ENCODE data around the gene TAS2R46. TPM values are rescaled to one million over a fixed set of nuclear protein-coding genes. Genes with fewer than 3 reads are reported as not detected.

The TAS2R46 gene
- total RNA-seq, 4 donors from 2014 or later = 1.7 to 3.0 TPM; not detected in 2

DNA sequence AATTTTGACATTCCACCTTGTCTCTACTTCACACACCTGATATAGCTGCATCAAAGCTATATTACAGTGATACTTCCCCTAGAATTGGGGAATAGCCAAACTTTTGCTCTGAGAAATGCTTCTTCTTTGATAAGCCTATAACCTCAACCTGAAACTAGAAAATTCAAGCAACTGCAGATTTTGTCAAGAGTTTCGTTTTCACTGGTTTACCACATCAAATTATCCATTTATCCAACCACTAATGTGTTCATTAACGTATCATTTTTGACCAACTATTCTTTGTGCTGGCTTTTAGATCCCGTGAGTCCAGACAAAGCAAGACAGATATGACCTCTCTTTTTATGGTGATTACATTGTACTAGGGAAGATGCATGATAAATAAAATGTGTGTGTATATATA is 13.5 kb upstream of the TAS2R46 start:
- intact Hi-C loops (cut with DNase I) = no loop called here
- TF ChIP-seq, protein P1, sequence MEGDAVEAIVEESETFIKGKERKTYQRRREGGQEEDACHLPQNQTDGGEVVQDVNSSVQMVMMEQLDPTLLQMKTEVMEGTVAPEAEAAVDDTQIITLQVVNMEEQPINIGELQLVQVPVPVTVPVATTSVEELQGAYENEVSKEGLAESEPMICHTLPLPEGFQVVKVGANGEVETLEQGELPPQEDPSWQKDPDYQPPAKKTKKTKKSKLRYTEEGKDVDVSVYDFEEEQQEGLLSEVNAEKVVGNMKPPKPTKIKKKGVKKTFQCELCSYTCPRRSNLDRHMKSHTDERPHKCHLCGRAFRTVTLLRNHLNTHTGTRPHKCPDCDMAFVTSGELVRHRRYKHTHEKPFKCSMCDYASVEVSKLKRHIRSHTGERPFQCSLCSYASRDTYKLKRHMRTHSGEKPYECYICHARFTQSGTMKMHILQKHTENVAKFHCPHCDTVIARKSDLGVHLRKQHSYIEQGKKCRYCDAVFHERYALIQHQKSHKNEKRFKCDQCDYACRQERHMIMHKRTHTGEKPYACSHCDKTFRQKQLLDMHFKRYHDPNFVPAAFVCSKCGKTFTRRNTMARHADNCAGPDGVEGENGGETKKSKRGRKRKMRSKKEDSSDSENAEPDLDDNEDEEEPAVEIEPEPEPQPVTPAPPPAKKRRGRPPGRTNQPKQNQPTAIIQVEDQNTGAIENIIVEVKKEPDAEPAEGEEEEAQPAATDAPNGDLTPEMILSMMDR (IDR thresholded peaks at IDR 0.05) = no peak
- no peak for TF ChIP-seq POLR2A (IDR thresholded peaks at IDR 0.05)
- DNase-seq = no peak

DNA sequence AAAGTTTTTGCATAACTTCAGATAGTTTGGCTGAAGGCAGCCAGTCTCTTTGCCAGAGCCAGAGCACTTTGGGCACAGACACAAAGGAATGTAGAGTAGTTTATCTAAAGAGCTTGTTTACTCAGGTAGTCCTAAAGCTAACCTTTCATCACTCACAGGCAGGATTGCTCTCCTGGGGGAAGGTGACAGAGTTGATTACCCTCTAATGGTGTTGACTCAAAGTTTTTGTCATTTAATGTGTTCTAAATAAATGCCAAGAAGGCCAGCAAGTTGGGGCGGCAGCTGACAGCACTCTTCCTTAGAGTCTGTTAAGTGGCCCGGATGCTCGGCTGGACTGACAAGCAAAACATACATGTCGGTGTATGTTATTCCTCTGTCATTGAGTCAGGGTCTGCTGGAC is 9.3 kb upstream of the TAS2R46 start:
- H3K4me1 ChIP-seq = no peaks in the 10 kb centered on the region
- H3K9me3 ChIP-seq = no peaks in the 10 kb centered on the region
- DNase-seq = no peak
- H3K36me3 ChIP-seq = no peaks in the 10 kb centered on the region
- H3K27ac ChIP-seq = no peak overlapping the region
- intact Hi-C loops (cut with DNase I) = no loop called here
- no peak overlapping the region for H3K4me3 ChIP-seq
- no peaks in the 10 kb centered on the region for H3K27me3 ChIP-seq
- TF ChIP-seq, protein P1 (IDR thresholded peaks at IDR 0.05) = no peak
- TF ChIP-seq POLR2A (IDR thresholded peaks at IDR 0.05) = no peak
- 42 to 45% methylated on average over 4 of the region's 4 CpGs for whole genome bisulfite sequencing, 2 donors

More for the DNA sequence above, 13.5 kb upstream of the TAS2R46 start:
- Histone ChIP-seq H3K27me3 (no peaks in the 10 kb centered on the region), H3K4me1 (no peaks in the 10 kb centered on the region), H3K9me3 (peaks cover 0 to 3% (median 0%) of the 10 kb centered on the region in 3 donors), H3K4me3 (no peak overlapping the region), H3K36me3 (no peaks in the 10 kb centered on the region), H3K27ac (no peak overlapping the region)
- 54 to 88% methylated on average over 3 of the region's 3 CpGs for WGBS, 2 donors

DNA sequence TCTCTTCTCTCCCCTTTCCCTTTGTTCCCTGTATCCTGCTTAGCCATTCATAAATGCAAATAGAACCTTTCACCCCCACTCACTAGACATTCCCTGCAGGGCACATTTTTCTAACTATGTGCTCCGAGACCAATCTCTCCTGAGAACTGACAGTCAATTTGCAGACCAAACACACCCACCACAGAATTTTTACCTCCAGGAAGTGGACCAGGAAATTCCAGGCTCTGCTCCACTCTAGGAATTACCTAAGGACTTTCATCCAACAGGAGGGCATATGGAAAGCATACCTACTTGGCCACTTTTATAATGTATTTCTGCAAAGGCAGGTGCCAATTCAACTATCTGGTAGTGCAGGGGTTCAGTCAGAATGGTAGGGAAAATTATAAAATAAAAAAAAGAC is 8.9 kb upstream of the TAS2R46 start:
- WGBS, 2 donors = 41 to 62% methylated on average over 1 of the region's 1 CpG
- H3K4me1 ChIP-seq = no peaks in the 10 kb centered on the region
- H3K27ac ChIP-seq = no peak overlapping the region
- TF ChIP-seq, protein P1 (IDR thresholded peaks at IDR 0.05) = no peak
- no peak for TF ChIP-seq POLR2A (IDR thresholded peaks at IDR 0.05)
- H3K27me3 ChIP-seq = no peaks in the 10 kb centered on the region
- intact Hi-C loops (cut with DNase I) = no loop called here
- H3K9me3 ChIP-seq = no peaks in the 10 kb centered on the region
- DNase-seq = no peak
- H3K4me3 ChIP-seq = no peak overlapping the region
- H3K36me3 ChIP-seq = no peaks in the 10 kb centered on the region

DNA sequence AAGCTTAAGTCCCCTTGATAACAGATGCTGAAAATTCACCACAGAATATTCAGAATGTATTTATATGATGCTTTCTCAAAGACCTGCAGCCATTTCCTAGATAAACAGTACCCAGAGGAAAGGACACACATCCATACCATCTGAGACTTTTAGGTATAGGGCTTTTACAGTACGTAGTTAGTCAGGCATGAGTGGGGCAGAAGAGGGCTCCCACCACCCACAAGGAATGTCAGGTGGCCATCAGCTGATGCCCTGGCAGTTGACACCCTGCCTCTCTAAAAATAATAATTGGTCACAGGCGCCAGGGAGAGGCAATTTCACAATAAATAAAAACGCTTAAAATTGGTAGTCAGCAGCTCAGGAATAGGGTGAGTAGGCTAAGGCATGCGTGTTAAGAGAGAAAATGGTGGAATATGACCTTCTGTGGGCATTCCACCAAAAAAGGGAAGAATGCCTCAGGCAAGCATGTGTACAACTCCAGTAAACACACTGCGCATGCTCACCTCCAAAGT is 7.8 kb upstream of the TAS2R46 start:
- H3K4me1 ChIP-seq = no peaks in the 10 kb centered on the region
- no peaks in the 10 kb centered on the region for H3K36me3 ChIP-seq
- H3K4me3 ChIP-seq = no peak overlapping the region
- no peak overlapping the region for H3K27ac ChIP-seq
- no peaks in the 10 kb centered on the region for H3K27me3 ChIP-seq
- intact Hi-C loops (cut with DNase I) = no loop called here
- WGBS, 2 donors = 85 to 87% methylated on average over 5 of the region's 5 CpGs
- TF ChIP-seq, protein P1 (IDR thresholded peaks at IDR 0.05) = no peak
- no peak for TF ChIP-seq POLR2A (IDR thresholded peaks at IDR 0.05)
- DNase-seq = no peak
- H3K9me3 ChIP-seq = no peaks in the 10 kb centered on the region

DNA sequence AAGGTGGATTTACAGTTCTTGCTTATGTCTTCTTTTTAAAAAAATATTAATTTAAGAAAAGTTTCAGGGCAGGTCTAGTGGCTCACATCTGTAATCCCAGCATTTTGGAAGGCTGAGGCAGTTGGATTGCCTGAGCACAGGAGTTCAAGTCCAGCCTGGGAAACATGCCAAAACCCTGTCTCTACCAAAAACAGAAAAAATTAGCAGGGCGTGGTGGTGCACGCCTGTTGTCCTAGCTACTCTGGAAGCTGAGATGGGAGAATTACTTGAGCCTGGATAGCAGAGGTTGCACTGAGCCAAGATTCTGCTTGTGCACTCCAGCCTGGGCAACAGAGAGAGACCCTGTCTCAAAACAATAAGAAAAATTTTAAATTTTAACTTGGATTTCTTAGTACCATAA is 5.4 kb upstream of the TAS2R46 start:
- DNase-seq = no peak
- no peaks in the 10 kb centered on the region for H3K27me3 ChIP-seq
- no peaks in the 10 kb centered on the region for H3K36me3 ChIP-seq
- TF ChIP-seq, protein P1 (IDR thresholded peaks at IDR 0.05) = no peak
- TF ChIP-seq POLR2A (IDR thresholded peaks at IDR 0.05) = no peak
- H3K27ac ChIP-seq = no peak overlapping the region
- H3K9me3 ChIP-seq = no peaks in the 10 kb centered on the region
- no peak overlapping the region for H3K4me3 ChIP-seq
- WGBS, 2 donors = 39 to 43% methylated on average over 2 of the region's 2 CpGs
- H3K4me1 ChIP-seq = no peaks in the 10 kb centered on the region
- intact Hi-C loops (cut with DNase I) = no loop called here
